Hepatocyte (in vitro differentiated cells): ENCODE results near the gene ASXL1.

Experiments used
- CTCF ChIP-seq: fragments of 200-600 bp; sonication (generic); IDR thresholded peaks from 2 replicates; pipeline ENCODE4 v1.5.1; 2016; ENCODE audit warnings: antibody characterized with exemption, mild to moderate bottlenecking; ENCODE audit not compliant: poor library complexity
- EZH2phosphoT487 ChIP-seq: fragments of 200-600 bp; sonication (generic); IDR thresholded peaks from one replicate; pipeline ENCODE4 v1.6.1; 2018; ENCODE audit warnings: antibody characterized with exemption, mild to moderate bottlenecking, low read depth, moderate library complexity; ENCODE audit not compliant: unreplicated experiment, severe bottlenecking

DNA sequence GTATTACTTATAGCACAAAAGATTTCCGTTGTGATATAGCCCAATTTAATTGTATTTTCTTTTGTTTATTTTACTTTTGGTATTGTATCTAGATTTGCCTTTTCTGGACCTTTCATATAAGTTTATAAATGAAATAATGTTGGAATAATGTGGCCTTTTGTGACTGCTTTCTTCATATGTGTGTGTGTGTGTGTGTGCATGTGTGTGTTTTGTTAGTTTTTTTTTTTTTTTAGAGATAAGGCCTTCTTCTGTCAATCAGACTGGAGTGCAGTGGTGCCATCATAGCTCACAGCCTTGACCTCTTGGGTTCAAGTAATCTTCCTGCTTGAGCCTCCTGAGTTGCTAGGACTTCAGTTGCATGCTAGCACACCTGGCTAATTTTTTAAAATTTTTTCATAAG lies 37.8 kb upstream of the ASXL1 start:
- TF ChIP-seq CTCF (no peak), EZH2phosphoT487 (no peak)
